Upper lobe of left lung (tissue), 4 donors: Measurements from ENCODE around the gene C19orf38.

Experiments
- CTCF ChIP-seq, 6 experiments: fragments of 450-650 bp in 4 of 6; fragments of 200-600 bp in 2 of 6; sonication (generic) in 2 of 6; IDR thresholded peaks; one replicate each; pipeline ENCODE4 v1.5.1; 2016 to 2019; ENCODE audit warnings: antibody characterized with exemption in 6 of 6
- EP300 ChIP-seq, 4 donors: sonication (generic); formaldehyde crosslinking; IDR thresholded peaks; one replicate each; pipeline ENCODE4 v1.5.1; 2017; ENCODE audit warnings: antibody characterized with exemption in 4 of 4, control low read depth in 2 of 4

- TF ChIP-seq EP300 (IDR thresholded peaks at IDR 0.05) (no peak), CTCF (IDR thresholded peaks at IDR 0.05) (no peak)
Measured at GRCh38 chr19:10852098-10852800, 4.0 kb downstream of the C19orf38 start.
